Activated effector memory CD4-positive, alpha-beta T cell treated with Interleukin-2 at 50 U/mL for 16 hours (primary cell): ENCODE results near the gene IMMP1L.
"Not testable (repeated sequence)": the region's sequence is repeated elsewhere in the genome, so short reads cannot be mapped to it uniquely, and the experiment has no call there.

ENCODE experiments used
- DNase-seq: peaks from one replicate; pipeline ENCODE4 v3.0.0-alpha.2; 2020

IMMP1L gene, protein sequence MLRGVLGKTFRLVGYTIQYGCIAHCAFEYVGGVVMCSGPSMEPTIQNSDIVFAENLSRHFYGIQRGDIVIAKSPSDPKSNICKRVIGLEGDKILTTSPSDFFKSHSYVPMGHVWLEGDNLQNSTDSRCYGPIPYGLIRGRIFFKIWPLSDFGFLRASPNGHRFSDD

DNA sequence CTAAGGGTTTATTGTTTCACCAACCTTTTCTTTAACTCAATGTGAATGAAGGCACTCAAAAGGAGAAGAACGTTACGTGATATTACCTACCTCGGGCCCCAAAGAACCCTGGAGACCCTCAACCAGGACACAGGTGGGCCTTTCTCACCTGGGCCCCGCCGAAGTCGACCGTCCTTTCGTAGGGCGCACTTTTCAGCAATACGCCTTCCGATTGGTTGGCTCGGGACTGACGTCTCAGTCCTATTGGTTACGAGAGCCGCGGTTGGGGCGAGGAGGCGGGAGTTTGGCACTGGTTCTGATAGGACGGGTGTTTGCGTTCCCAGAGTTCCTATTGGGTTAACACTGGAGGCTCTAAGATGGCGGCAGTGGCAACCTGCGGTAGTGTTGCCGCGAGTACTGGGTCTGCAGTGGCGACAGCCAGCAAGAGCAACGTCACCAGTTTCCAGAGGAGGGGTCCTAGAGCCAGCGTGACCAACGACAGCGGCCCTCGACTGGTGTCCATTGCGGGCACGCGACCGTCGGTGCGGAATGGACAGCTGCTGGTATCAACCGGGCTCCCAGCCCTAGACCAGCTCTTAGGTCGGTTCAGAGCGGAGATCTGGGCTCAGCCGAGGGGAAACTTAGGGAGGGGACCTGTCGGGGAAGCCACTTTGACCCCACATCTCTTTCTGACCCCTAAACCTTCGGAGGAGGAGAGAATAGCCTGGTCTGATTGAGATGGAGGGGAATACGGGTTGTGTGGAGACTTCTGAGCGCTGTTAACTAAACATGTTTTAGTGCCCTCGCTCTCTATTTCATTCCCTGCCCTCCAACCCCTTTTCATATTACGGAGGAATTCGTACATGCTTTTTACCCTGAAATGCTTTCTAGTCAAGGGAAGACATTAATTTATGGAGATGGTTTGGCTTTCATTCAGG, at the start of gene IMMP1L, which contains the start of gene ELP4:
IMMP1L (minus strand) TSS at position 194 of the 917 bp plus-strand sequence. CDS start 46,346 bp downstream, outside the sequence.
ELP4 (plus strand) TSS at position 339 of the 917 bp plus-strand sequence; CDS start at position 357, 18 bp downstream.
- DNase-seq, result peak; percentile 91

DNA sequence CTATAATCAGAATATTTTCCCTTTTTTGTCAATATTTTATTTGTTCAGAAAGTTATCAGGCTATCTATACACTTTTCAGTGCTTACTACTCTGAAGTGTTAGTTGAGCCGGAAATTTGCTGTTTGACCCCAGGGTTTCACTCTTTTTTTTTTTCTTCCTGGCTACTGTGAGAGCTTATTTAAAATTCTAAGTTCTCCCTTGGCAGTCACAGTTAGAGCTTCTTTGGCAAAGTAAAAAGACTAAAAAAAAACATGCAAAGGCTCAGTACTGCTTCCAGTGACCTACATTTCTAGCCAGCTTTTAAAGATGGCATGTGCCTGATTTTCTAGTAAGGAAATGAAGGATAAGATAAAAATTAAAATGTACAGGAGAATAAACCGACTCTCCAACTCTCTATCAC, 48.6 kb upstream of the IMMP1L start:
- DNase-seq, result no peak

DNA sequence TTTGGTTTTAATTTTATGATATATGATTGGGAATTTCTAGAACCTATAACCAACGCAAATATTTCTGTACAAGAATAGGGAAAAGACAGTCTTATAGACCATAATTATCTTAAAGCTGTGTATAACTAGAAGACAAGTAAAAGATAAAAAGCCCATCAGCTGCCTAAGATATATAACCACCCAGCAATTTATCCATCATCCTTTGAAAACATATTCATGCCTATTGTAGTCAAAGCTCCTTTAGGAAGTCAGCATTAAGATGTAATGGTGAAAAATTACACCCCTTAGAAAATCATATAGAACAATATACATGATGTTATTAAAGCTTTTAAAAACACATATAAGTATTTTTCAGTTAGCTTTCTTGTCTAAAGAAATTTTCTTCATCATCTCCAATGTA, 46.5 kb upstream of the IMMP1L start:
- DNase-seq, result no peak

DNA sequence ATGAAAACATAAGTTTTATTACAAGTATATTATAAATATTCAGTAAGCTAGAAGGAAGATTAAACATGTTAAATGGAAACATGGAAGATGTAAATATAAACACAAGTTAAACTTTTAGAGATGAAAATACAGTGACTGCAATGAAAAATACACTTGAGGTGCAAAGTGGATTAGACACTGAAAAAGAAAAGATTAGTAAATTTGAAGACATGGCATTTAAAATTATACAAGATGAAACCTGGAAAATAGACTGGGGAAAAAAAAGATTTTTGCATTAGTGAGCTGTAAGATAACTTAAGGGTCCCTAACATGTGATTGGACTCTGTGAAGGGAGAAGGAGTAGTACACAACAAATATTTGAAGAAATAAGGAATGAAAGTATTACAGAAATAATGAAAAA, 33.4 kb upstream of the IMMP1L start:
- DNase-seq, result no peak

DNA sequence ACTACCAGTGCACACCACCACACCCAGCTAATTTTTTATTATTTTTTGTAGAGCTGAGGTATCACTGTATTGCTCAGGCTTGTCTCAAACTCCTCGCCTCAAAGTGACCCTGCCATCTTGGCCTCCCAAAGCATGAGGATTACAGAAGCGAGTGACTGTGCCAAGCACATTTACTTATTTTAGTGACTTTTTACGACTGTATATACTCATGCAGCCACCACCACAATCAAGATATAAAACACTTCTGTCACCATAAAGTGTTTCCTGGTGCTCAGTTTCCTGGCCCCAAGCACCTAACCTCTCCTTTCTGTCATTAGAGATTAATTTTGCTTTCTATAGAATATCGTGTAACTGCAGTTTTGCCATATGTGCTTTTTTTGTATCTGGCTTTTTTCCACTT, 26.1 kb upstream of the IMMP1L start:
- DNase-seq, result no peak

DNA sequence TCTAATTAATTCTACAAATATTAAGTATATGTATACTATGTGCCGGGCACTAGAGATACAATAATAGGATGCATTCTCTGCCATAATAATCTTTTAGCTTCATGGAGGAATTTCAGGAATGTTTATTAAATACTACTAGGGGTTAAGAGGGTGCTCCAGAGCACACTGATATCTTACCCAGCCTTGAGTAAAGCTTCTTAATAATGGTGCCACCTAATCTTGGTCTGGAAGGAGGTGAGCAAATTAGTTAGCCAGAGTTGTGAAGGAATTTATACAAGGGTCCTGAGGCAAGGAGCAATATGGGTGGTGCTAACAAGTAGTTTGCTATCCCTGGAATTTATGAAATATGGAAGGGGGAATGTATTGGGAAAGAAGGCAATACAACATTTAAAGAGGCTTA, 21.9 kb upstream of the IMMP1L start:
- no peak for DNase-seq

DNA sequence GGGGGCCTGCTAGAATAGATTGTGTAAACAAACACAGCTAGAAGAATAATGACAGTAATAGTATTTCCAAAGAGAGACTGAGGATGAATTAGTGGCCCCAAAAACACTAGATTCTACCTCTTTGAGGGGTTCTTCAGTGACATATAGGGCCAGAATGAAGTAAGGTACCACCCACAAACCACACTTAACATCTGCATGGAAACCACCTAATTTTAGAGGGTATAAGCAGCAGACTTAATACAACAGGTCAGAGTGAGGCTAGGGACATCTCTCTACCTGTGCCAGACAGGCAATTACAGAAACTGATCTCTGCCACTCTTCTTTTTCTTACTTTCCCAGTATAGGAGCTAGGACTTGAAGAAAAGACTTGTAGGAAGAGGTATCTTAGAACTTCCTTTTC, 20.3 kb upstream of the IMMP1L start:
- DNase-seq, result no peak

DNA sequence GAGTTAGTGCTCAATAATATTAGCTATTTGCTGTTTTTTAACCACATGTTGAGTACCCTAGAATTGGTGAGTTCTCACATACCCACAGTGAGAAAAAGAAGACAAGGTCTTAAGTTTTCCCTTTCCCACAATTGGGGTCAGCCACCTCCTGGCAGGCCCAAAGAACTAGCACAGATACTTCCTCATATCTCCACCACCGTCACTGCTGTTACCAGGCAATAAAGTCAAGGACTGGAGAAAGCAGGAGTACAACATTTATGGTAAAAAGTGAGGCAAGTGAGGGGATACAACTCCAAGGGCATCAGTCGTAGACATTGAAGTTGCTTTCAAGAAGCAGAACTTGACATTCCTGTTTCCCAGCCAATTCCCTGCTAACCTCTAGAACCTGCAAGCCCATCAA, 19.8 kb upstream of the IMMP1L start:
- DNase-seq, result no peak

DNA sequence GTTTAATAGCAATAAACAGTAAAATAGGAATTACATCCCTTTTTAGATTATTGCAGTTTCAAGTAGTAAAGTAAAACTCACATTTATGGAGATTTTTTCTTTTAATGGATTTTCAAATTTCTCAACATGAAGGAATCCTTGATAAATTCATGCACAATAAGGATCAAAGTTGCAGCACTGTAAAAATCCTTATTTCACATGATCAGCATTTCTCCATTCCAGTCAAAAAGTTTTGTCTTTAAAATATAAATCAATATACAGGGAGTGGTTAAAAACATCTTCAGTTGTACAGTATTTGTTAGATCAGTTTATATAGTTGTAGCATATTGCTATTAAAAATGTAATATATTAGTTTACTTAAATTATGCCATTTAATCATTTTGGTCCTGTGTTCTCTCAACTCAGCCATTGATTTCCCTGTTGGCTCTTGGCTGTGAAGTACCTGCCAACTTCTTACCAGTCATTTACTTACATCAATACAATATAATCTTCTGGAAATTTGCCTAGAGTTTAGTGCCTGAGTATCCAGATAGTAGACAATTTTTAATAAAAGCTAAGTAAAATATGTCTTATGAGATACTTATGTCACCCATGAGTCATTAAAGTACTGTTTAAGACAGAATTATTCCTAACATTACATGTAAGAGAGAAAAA, 12.2 kb upstream of the IMMP1L start:
- DNase-seq, result no peak

DNA sequence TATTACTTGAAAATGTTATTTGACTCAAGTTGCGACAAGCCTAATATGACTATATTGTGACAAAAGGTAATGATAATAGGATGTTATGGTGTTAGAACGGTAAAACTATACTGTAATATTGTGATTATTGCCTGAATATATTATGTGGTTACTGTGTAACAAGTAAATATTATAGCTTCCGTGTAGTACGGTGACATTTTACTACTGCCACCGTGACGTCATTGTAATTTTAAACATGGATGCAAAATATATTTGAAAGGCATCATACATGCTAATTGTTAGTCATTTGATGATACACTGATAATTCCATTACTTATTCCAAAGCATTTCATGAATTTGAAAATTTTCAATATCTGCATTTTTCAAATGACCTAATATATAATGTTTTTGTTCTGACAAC, 2.7 kb upstream of the IMMP1L start:
- no peak for DNase-seq

DNA sequence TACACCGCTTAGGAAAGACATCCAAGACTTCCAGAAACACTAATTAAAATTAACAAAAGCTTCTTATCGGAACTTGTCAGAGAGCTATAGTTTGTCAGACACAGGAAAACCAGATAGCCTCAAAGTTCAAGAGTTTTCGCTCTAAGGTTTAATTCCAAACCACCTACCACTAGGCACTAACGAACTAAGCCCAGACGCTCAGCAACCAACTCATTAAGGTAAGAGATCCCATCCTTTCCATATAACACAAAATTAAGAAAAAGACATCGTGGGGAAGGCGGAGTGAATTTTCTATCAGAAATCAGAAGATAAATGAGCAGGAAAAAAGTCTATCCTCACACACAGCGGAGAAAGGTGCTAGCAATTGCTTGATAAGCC, 382 bp downstream of the IMMP1L start:
- no peak for DNase-seq

DNA sequence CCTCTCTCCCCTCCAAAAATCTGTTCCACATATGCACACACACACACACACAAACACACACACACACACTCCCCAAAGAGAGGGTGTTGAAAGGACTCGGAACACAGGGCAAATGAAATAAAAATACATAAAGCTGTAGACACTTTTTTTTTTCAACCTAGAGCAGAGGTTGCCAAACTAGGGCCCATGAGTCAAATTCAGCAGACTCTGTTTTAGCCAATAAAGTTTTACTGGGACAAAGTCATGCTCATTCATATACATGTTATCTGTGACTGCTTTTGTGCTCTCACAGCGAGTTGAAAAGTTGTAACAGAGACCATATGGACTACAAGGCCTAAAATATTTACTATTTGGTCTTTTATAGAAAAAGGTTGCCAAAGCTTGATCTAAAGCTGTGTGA, 8.9 kb downstream of the IMMP1L start:
- no peak for DNase-seq

DNA sequence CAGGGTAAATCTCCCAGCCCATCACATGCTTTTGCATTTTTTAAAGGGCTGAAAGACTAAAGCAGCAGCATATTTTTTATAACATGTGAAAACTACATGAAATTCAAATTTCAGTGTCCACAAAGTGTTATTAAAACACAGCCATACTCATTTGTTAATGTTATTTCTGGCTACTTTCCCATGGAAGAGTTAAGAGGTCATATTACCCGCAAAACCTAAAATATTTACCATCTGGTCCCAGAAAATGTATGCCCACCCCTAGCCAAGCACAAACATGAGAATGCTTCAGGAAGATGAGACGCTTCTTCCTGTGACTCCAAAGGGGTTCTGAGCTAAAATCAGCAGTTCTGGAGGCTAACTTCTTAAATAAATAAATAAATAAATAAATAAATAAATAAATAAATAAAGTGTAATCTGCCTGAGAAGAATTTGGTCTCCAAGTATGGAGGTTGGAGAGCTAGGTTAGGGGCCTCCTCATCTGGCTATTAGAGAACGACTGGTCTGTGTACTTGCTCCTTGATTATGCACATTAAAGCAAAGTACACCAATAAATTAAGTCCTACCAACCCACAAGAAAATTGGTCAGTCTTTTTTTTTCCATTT, 9.7 kb downstream of the IMMP1L start:
- DNase-seq, result no peak

DNA sequence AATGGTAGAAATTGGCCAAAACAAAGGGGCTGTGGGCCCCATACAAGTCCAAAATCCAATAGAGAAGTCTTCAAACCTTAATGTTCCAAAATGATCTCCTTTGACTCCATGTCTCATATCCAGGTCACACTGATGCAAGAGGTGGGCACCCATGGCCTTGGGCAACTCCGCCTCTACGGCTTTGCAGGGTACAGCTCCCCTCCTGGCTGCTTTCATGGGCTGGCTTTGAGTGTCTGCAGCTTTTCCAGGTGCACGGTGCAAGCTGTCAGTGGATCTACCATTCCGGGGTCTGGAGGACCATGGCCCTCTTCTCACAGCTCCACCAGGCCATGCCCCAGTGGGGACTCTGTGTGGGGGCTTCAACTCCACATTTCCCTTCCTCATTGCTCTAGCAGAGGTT, 15.7 kb downstream of the IMMP1L start:
- DNase-seq, result not testable (repeated sequence)

DNA sequence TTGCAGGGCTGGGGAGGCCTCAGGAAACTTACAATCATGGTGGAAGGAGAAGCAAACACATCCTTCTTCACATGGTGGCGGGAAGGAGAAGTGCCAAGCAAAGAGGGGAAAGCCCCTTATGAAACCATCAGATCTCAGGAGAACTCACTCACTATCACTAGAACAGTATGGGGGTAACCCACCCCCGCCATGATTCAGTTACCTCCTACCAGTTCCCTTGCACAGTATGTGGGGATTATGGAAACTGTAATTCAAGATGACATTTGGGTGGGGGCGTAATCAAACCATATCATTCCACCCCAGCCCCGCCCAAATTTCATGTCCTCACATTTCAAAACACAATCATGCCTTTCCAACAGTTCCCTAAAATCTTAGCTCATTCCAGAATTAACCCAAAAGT, 16.2 kb downstream of the IMMP1L start:
- no peak for DNase-seq

DNA sequence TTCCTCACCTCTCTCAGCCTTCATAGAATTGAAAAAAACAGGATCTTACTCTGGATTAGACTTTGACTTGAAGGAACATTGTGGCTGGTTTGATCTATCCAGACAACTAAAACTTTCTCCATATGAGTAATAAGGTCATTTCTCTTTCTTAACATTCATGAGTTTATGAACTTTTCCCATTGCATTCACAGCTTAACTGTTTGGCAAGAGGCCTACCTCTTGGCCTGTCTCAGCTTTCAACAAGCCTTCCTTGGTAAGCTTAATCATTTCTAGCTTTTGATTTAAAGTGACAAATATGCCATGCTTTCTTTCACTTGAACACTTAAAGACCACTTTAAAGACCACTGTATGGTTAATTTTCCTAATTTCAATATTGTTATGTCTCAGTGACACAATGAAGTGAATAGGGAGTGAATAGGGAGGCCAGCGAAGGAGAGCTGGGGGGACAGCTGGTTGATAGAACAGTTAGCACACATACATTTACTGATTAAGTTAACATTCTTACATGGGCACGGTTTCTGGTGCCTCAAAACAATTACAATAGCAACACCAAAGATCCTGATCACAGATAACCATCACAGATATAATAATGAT, 17.0 kb downstream of the IMMP1L start:
- no peak for DNase-seq

DNA sequence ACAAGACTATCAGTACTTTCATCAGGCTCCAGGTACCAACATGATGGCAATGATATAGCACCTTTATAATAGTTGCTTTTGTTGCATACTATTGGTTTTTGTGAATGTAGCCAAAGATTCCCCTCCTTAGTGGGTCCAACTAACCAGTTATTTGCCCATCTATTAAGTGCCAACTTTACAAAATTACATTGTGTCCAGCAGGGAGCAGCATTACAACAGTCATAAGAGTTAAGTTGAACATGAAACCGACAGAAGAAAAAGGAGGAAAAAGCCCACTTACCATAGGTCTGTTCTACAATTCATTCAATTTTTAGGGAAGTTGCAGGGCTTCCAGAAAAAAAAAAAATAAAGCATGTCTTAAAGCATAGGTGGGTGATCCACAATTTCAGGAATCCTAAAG, 21.6 kb downstream of the IMMP1L start:
- DNase-seq, result no peak

DNA sequence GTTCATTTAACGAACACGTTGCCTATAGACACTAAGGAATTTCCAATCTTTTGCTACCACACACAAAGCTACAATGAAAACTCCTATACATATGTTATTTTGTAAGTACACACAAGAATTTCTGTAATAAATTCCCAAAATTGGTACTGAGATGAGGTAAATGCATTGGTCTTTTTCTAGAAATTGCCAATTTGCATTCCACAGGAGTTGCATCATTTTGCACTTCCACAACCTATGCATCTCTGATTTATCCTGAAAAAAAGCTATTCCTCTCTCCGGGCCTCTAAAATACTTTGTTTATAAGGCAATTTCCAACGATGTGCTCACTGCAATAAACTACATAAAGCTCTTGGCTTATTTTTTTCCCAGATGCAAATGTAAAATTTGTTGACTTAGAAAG, 24.9 kb downstream of the IMMP1L start:
- DNase-seq, result no peak

DNA sequence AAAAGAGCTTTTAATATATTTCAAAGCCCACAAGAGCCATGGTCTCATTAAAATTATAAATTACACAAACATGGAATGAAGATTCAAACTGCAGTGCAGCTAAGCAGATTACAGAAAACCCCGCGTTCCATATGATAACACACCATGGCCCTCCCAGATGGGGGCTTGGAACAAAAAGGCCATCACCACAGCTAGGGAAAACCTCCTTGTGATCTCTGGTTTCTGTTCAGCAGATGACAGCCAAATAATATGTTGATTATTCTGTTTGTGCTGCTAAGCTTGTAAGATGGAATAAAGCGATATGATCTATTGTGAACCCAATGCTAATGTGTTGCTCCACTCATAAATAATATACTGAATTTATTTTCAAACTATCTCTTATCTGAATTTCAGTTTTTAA, 28.5 kb downstream of the IMMP1L start:
- DNase-seq, result no peak

DNA sequence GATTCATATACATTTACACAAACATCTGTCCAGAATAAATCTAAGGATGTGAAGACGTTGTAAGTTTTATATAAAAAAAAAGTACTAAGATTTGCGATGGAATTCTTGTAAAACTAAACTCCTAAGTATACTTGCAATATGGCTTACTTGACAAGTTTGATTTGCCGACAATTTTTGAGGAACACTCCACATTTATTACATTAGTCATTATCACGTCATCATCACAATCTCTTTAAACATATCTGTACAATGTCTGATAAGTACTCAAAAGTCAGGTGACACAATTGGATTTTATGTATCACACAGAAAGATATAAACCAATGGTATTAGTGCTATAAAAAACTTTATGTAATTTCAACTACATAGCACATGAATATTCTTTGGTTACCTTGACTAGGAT, 30.4 kb downstream of the IMMP1L start:
- no peak for DNase-seq

DNA sequence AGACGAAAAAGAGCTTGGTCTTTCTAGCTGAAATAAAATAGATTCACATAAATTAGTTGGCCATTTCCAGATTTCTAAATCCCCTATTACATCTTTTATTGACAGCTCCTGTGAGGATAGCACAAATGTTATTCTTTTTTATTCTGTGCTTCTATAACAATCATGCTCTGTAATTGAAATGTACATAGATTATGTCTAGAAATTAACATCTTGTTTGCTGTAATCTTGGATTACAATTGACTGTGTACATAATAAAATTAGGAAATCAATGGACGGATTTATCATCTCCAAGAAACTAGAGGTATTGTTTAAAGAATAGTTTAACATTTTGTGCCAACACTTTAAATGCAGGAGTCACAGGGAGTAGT, 31.2 kb downstream of the IMMP1L start:
- no peak for DNase-seq

DNA sequence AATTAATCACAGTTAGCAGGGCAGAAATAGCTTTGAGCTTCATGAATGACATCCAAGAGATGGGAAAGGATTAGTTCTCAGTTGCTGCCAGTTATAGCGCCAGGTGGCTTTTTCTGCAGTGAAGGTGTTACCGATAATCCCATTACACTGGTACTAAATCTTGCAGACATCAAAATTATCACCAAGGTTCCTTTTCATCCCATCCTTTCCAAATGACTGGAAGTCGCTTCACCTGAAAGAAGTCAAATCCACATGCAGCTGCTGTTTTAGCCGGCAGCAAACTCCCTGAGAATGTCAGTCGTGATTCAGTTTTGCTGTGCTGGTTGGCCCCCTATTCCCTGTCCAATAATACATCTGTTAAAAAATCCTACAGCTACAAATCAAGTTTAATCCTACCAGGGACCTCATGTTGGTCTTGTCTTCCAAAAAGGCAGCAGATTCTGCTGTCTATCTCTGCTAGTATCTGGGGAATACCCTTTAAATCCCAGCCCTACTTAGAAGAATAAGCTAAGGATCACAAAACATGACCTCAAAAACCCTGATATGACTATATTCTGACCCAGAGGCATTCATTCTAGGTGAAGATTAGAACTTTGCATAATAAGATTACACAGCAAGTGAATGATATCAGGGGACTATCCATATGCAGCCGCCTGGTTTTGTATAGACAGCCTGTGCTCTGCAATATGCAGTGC, 31.7 kb downstream of the IMMP1L start:
- DNase-seq, result no peak

DNA sequence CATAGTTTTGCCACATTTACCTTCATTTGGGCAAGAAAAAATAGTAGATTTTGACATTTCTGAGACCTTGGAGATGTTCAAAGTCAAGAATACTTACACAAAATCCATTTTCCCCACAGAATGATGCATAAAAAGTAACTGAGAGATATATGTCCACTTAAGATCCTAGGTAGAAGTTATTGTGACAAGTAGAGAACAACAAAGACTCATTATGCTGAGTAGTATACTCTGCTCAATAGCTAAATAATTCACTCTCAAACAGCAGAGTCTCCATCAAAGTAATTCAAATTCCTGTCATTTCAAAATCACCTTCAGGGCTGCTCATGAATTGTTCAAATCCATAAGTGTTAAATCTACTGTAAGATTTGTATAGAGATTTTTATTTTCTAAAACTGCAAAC, 35.3 kb downstream of the IMMP1L start:
- DNase-seq, result no peak
